Measurements from ENCODE around the gene SLC2A13.

The SLC2A13 gene

DNA sequence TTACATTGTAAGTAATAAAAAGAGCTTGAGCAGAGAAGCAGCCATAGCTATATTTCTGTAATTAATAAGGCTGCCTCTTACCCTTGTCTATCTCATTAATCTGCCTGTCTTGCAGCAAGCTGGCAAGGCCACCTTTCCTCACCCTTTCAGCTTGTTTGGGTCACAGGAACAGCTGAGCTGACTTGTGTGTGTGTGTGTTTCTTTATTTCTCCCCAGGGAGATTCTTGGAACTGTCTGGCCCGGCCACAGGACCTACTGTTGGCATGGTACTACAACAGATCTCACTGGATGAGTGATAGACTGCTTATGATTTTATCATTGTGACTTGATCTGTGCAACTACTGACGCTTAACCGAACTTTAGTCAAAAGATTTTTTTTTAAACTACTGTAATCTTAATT is 213.7 kb downstream of the SLC2A13 start:
- no peak overlapping the region for H3K4me3 ChIP-seq (ENCODE audit: low read depth, low read length)
- no peaks in the 10 kb centered on the region for H3K27me3 ChIP-seq (replicated peaks)
- H3K36me3 ChIP-seq (replicated peaks): no peaks in the 10 kb centered on the region
- in situ Hi-C loops (cut with HindIII; ENCODE audit: low pct_ligation_motif_present, low sequenced_read_pairs): no loop called here
- TF ChIP-seq, protein P1, sequence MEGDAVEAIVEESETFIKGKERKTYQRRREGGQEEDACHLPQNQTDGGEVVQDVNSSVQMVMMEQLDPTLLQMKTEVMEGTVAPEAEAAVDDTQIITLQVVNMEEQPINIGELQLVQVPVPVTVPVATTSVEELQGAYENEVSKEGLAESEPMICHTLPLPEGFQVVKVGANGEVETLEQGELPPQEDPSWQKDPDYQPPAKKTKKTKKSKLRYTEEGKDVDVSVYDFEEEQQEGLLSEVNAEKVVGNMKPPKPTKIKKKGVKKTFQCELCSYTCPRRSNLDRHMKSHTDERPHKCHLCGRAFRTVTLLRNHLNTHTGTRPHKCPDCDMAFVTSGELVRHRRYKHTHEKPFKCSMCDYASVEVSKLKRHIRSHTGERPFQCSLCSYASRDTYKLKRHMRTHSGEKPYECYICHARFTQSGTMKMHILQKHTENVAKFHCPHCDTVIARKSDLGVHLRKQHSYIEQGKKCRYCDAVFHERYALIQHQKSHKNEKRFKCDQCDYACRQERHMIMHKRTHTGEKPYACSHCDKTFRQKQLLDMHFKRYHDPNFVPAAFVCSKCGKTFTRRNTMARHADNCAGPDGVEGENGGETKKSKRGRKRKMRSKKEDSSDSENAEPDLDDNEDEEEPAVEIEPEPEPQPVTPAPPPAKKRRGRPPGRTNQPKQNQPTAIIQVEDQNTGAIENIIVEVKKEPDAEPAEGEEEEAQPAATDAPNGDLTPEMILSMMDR (IDR thresholded peaks at IDR 0.05; ENCODE audit: low read depth, low read length, missing control alignments): no peak
- DNase-seq: no peak
- H3K27ac ChIP-seq: no peak overlapping the region

GRCh38 chr12:39887856-39888255 is 218.0 kb downstream of the SLC2A13 start:
- in situ Hi-C loops (cut with HindIII; ENCODE audit: low pct_ligation_motif_present, low sequenced_read_pairs): no loop called here
- TF ChIP-seq, protein P1 (IDR thresholded peaks at IDR 0.05; ENCODE audit: low read depth, low read length, missing control alignments): no peak
- Histone ChIP-seq H3K27ac (no peak overlapping the region), H3K36me3 (replicated peaks) (no peaks in the 10 kb centered on the region), H3K4me3 (ENCODE audit: low read depth, low read length) (no peak overlapping the region), H3K27me3 (replicated peaks) (no peaks in the 10 kb centered on the region)
- DNase-seq: no peak

DNA sequence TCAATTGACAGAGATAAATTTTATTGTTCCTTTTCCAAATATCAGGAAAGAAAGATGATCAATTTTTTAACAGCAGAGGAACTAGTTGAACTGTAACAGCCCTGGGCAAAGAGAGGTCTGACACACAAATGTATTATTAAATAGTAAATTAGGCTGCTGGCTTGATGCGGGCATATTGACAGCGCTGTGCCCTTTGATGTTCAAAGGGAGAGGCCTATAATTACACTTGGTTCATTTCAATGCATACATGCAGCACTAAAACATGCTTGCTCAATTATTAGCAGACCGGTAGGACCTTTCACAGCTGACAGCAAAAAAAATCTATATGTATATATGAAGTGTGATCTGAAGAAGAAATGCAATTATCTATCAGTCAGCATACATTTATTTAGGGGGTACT is 219.8 kb downstream of the SLC2A13 start:
- in situ Hi-C loops (cut with HindIII; ENCODE audit: low pct_ligation_motif_present, low sequenced_read_pairs): no loop called here
- TF ChIP-seq, protein P1 (IDR thresholded peaks at IDR 0.05; ENCODE audit: low read depth, low read length, missing control alignments): no peak
- H3K4me3 ChIP-seq (ENCODE audit: low read depth, low read length): no peak overlapping the region
- no peaks in the 10 kb centered on the region for H3K27me3 ChIP-seq (replicated peaks)
- no peak for DNase-seq
- H3K36me3 ChIP-seq (replicated peaks): no peaks in the 10 kb centered on the region
- no peak overlapping the region for H3K27ac ChIP-seq

DNA sequence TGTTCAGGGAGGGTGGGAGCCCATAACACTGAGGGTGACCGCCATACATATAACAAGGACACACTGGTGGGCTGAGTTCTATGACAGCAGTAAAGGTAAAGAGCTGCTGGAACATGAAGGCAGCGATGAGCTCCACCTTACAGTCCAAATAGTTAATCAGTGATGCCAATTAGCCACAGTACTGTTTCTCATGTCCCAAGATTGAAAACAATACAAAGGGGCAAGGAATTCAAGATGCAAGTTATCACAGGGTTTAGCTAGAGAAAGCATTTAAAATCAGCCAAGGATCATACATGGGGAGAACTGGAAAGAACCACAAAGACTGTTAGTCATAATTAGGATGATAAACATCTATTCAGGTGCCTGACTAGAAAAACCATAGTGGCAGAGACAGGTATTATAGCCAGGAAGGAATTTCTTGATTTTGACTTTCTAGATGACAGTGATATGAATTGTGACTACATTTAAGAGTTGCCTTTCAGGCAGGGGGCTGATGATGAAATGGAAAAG is 221.2 kb downstream of the SLC2A13 start:
- no peak overlapping the region for H3K27ac ChIP-seq
- H3K27me3 ChIP-seq (replicated peaks): no peaks in the 10 kb centered on the region
- no peaks in the 10 kb centered on the region for H3K36me3 ChIP-seq (replicated peaks)
- no peak overlapping the region for H3K4me3 ChIP-seq (ENCODE audit: low read depth, low read length)
- DNase-seq: no peak
- TF ChIP-seq, protein P1 (IDR thresholded peaks at IDR 0.05; ENCODE audit: low read depth, low read length, missing control alignments): no peak
- in situ Hi-C loops (cut with HindIII; ENCODE audit: low pct_ligation_motif_present, low sequenced_read_pairs): no loop called here

GRCh38 chr12:39883411-39883810 is 222.5 kb downstream of the SLC2A13 start:
- H3K4me3 ChIP-seq (ENCODE audit: low read depth, low read length): no peak overlapping the region
- no peaks in the 10 kb centered on the region for H3K36me3 ChIP-seq (replicated peaks)
- H3K27me3 ChIP-seq (replicated peaks): no peaks in the 10 kb centered on the region
- TF ChIP-seq, protein P1 (IDR thresholded peaks at IDR 0.05; ENCODE audit: low read depth, low read length, missing control alignments): no peak
- in situ Hi-C loops (cut with HindIII; ENCODE audit: low pct_ligation_motif_present, low sequenced_read_pairs): no loop called here
- H3K27ac ChIP-seq: no peak overlapping the region
- no peak for DNase-seq

- H3K36me3 ChIP-seq (replicated peaks): no peaks in the 10 kb centered on the region
- TF ChIP-seq, protein P1 (IDR thresholded peaks at IDR 0.05; ENCODE audit: low read depth, low read length, missing control alignments): no peak
- no peaks in the 10 kb centered on the region for H3K27me3 ChIP-seq (replicated peaks)
- no peak overlapping the region for H3K27ac ChIP-seq
- no peak overlapping the region for H3K4me3 ChIP-seq (ENCODE audit: low read depth, low read length)
- no peak for DNase-seq
- in situ Hi-C loops (cut with HindIII; ENCODE audit: low pct_ligation_motif_present, low sequenced_read_pairs): no loop called here
Observed at GRCh38 chr12:39878753-39879152, 227.1 kb downstream of the SLC2A13 start.
